ENCODE measurements around the gene NMNAT3.

GRCh38 chr3:139686624-139687023 lies 8.9 kb upstream of the NMNAT3 start:
- no peak for TF ChIP-seq GABPB1 (CRISPR knock-in tag; IDR thresholded peaks at IDR 0.05)
- no peak for TF ChIP-seq NR3C1 (CRISPR knock-in tag; conservative IDR thresholded peaks at IDR 0.05; ENCODE audit: low read depth)
- TF ChIP-seq, protein P1, sequence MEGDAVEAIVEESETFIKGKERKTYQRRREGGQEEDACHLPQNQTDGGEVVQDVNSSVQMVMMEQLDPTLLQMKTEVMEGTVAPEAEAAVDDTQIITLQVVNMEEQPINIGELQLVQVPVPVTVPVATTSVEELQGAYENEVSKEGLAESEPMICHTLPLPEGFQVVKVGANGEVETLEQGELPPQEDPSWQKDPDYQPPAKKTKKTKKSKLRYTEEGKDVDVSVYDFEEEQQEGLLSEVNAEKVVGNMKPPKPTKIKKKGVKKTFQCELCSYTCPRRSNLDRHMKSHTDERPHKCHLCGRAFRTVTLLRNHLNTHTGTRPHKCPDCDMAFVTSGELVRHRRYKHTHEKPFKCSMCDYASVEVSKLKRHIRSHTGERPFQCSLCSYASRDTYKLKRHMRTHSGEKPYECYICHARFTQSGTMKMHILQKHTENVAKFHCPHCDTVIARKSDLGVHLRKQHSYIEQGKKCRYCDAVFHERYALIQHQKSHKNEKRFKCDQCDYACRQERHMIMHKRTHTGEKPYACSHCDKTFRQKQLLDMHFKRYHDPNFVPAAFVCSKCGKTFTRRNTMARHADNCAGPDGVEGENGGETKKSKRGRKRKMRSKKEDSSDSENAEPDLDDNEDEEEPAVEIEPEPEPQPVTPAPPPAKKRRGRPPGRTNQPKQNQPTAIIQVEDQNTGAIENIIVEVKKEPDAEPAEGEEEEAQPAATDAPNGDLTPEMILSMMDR (IDR thresholded peaks at IDR 0.05), result no peak
- no peak for TF ChIP-seq HMGXB4 (CRISPR knock-in tag; IDR thresholded peaks at IDR 0.05)
- TF ChIP-seq, protein P2, sequence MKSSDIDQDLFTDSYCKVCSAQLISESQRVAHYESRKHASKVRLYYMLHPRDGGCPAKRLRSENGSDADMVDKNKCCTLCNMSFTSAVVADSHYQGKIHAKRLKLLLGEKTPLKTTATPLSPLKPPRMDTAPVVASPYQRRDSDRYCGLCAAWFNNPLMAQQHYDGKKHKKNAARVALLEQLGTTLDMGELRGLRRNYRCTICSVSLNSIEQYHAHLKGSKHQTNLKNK (CRISPR knock-in tag; IDR thresholded peaks at IDR 0.05), result no peak
- no peak for TF ChIP-seq KAT7 (CRISPR knock-in tag; IDR thresholded peaks at IDR 0.05; ENCODE audit: borderline replicate concordance)
- no peak for TF ChIP-seq MAX (CRISPR knock-in tag; IDR thresholded peaks at IDR 0.05)
- no peak for TF ChIP-seq ESRRA (CRISPR knock-in tag; IDR thresholded peaks at IDR 0.05; ENCODE audit: borderline replicate concordance)
- TF ChIP-seq, protein P3, sequence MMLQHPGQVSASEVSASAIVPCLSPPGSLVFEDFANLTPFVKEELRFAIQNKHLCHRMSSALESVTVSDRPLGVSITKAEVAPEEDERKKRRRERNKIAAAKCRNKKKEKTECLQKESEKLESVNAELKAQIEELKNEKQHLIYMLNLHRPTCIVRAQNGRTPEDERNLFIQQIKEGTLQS (CRISPR knock-in tag; conservative IDR thresholded peaks at IDR 0.05), result no peak
- no peak for TF ChIP-seq ZNF425 (CRISPR knock-in tag; conservative IDR thresholded peaks at IDR 0.05)
- no peak for TF ChIP-seq ATF2 (CRISPR knock-in tag; IDR thresholded peaks at IDR 0.05; ENCODE audit: borderline replicate concordance, low read depth)
- TF ChIP-seq EMX1 (CRISPR knock-in tag; IDR thresholded peaks at IDR 0.05), result no peak
- no peak for TF ChIP-seq ZNF671 (CRISPR knock-in tag; IDR thresholded peaks at IDR 0.05)
- no peak for TF ChIP-seq JUN (CRISPR knock-in tag; IDR thresholded peaks at IDR 0.05)

Data from WTC11 (cell line).